CD4-positive, alpha-beta T cell (primary cell): ENCODE results near the gene TRHDE. TPM values are rescaled to one million over a fixed set of nuclear protein-coding genes. Genes with fewer than 3 reads are reported as not detected.

Experiments
- ATAC-seq: fragments of 200-7000 bp; cut with Tn5 transposase; one replicate; pipeline ENCODE4 v1.10.0; 2022; ENCODE audit warnings: mild to moderate bottlenecking; ENCODE audit not compliant: poor library complexity
- CTCF ChIA-PET: fragments of 350-600 bp; sonication (Branson Sonifier 250); formaldehyde crosslinking; loops from one replicate; lab custom pipeline; 2021; ENCODE audit warnings: antibody characterized with exemption, inconsistent platforms; lab: Charles Lee
- POLR2A ChIA-PET: fragments of 350-600 bp; sonication (Branson Sonifier 250); formaldehyde crosslinking; loops from one replicate; lab custom pipeline; 2021; ENCODE audit warnings: antibody characterized with exemption, inconsistent platforms; lab: Charles Lee
- DNase-seq, 14 experiments: peaks; one replicate each; pipeline ENCODE4 v3.0.0-alpha.2; 2013 to 2020; ENCODE audit warnings: mixed read lengths in 2 of 14
- H3K27ac ChIP-seq, 2 donors: one replicate each; pipeline versions ENCODE4 v1.5.1 to v1.7.0; 2013; ENCODE audit warnings: low read length in 2 of 2, low read depth in 1 of 2, mild to moderate bottlenecking in 1 of 2
- H3K27me3 ChIP-seq, 2 experiments: 1 replicate in 1 of 2; 2 replicates in 1 of 2; pipeline versions ENCODE4 v1.6.1 to v1.7.0; 2013; ENCODE audit warnings: low read length in 2 of 2, control low read depth in 1 of 2, mild to moderate bottlenecking in 1 of 2, moderate library complexity in 1 of 2; ENCODE audit not compliant: insufficient read depth in 2 of 2, control insufficient read depth in 1 of 2
- H3K36me3 ChIP-seq: one replicate; pipeline ENCODE4 v1.6.1; 2013; ENCODE audit warnings: low read length, control low read depth; ENCODE audit not compliant: insufficient read depth
- H3K4me1 ChIP-seq: one replicate; pipeline ENCODE4 v1.6.1; 2013; ENCODE audit warnings: low read length, control low read depth; ENCODE audit not compliant: insufficient read depth
- H3K4me3 ChIP-seq: one replicate; pipeline ENCODE4 v1.5.1; 2013; ENCODE audit warnings: mild to moderate bottlenecking, low read length, moderate library complexity
- H3K9me3 ChIP-seq, 2 experiments: 1 replicate in 1 of 2; 2 replicates in 1 of 2; pipeline versions ENCODE4 v1.6.1 to v1.7.0; 2013; ENCODE audit warnings: low read length in 2 of 2, mild to moderate bottlenecking in 2 of 2, control low read depth in 1 of 2, moderate library complexity in 1 of 2; ENCODE audit not compliant: control insufficient read depth in 1 of 2, insufficient read depth in 1 of 2
- H3K27ac Mint-ChIP-seq: one replicate; pipeline ENCODE4 v1.8.0; 2020; ENCODE audit warnings: mixed read lengths
- H3K27me3 Mint-ChIP-seq: one replicate; pipeline ENCODE4 v1.8.0; 2021; ENCODE audit warnings: mixed read lengths
- H3K36me3 Mint-ChIP-seq: one replicate; pipeline ENCODE4 v1.8.0; 2021; ENCODE audit warnings: low read depth, mixed read lengths
- H3K4me1 Mint-ChIP-seq: one replicate; pipeline ENCODE4 v1.8.0; 2021; ENCODE audit warnings: low read depth, mixed read lengths
- H3K4me3 Mint-ChIP-seq: one replicate; pipeline ENCODE4 v1.8.0; 2020; ENCODE audit warnings: mild to moderate bottlenecking, mixed read lengths
- H3K9me3 Mint-ChIP-seq: one replicate; pipeline ENCODE4 v1.8.0; 2020; ENCODE audit warnings: mixed read lengths
- CTCF ChIP-seq: fragments of 200-600 bp; IDR thresholded peaks from one replicate; pipeline ENCODE4 v1.8.0; 2022; ENCODE audit warnings: antibody characterized with exemption, mild to moderate bottlenecking
- intact Hi-C, 2 experiments: fragments of 100-400 bp; cut with DNase I in 1 of 2; cut with micrococcal nuclease in 1 of 2; formaldehyde crosslinking; loops; one replicate each; pipeline versions ENCODE4 v1.15.1 to v1.9.0; 2023 to 2025; cut with DNase I, micrococcal nuclease
- total RNA-seq, 174 experiments: library from RNA in 2 of 174; stranded (reverse) in 2 of 174; gene quantifications; one replicate each; pipeline ENCODE4 v1.2.3 and lab custom pipeline; 2021 to 2026

The TRHDE gene
- total RNA-seq, 2 experiments from 2014 or later: not detected

DNA sequence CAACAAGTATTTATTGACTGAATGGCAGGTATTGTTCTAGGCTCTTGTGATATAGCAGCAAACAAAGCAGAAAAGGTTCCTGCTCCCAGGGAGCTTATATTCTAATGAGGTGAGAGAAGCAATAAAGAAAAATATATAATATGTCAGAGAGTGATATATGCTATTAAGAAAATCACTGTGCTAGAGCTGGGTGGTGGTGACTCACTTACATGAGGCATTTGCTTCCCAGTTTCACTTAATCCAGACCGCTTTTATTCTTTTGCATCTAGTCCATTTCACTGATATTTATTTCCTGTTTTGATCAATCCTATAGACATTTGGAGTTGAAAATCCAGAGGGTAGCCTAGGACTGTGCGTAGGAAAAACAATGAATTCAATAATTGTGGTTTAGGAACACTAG, 17.5 kb downstream of the TRHDE start:
- no peaks in the 10 kb centered on the region for H3K9me3 Mint-ChIP-seq
- no peak for TF ChIP-seq CTCF
- ChIA-PET CTCF (no interaction called here), POLR2A (no interaction called here)
- peaks cover 0 to 10% of the 10 kb centered on the region in 2 experiments for H3K9me3 ChIP-seq
- H3K27me3 ChIP-seq: no peaks in the 10 kb centered on the region
- no peaks in the 10 kb centered on the region for H3K4me1 Mint-ChIP-seq
- H3K4me3 ChIP-seq: no peak overlapping the region
- no peak overlapping the region for H3K27ac ChIP-seq
- H3K4me1 ChIP-seq: no peaks in the 10 kb centered on the region
- no peaks in the 10 kb centered on the region for H3K36me3 Mint-ChIP-seq
- H3K4me3 Mint-ChIP-seq: no peak overlapping the region
- ATAC-seq (no peak), DNase-seq (no peak)
- intact Hi-C loops: no loop called here
- H3K27me3 Mint-ChIP-seq: no peaks in the 10 kb centered on the region
- no peak overlapping the region for H3K27ac Mint-ChIP-seq
- no peaks in the 10 kb centered on the region for H3K36me3 ChIP-seq

DNA sequence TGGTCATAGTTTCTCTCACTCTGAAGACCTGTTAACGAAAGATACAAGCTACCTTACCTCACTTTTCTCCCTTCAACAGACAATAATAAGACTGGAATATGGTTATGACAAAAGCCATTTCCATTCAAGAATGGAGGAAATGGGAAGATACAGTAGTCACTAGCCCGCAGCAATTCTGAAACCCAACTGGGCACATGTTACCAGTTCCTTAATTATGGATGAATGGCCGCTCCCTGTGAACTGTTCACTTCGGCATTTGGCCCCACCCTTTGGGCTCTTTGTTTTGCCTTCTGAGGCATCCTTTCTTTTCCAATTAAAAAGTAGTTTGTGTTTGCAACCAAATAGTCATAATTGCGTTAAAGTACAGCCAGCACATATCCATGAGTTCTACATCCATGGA, 19.0 kb downstream of the TRHDE start:
- no peaks in the 10 kb centered on the region for H3K36me3 Mint-ChIP-seq
- ATAC-seq: no peak
- H3K9me3 Mint-ChIP-seq: no peaks in the 10 kb centered on the region
- H3K4me3 ChIP-seq: no peak overlapping the region
- no peak overlapping the region for H3K4me3 Mint-ChIP-seq
- no peaks in the 10 kb centered on the region for H3K27me3 ChIP-seq
- H3K27ac Mint-ChIP-seq: no peak overlapping the region
- H3K27me3 Mint-ChIP-seq: no peaks in the 10 kb centered on the region
- no peak overlapping the region for H3K27ac ChIP-seq
- no peaks in the 10 kb centered on the region for H3K4me1 ChIP-seq
- no peaks in the 10 kb centered on the region for H3K36me3 ChIP-seq
- TF ChIP-seq CTCF: no peak
- ChIA-PET POLR2A (no interaction called here), CTCF (no interaction called here)
- H3K4me1 Mint-ChIP-seq: no peaks in the 10 kb centered on the region
- intact Hi-C loops: no loop called here
- peaks cover 0 to 13% of the 10 kb centered on the region in 2 experiments for H3K9me3 ChIP-seq
- DNase-seq: no peak

- ATAC-seq: no peak
- no peak for TF ChIP-seq CTCF
- H3K4me1 ChIP-seq: no peaks in the 10 kb centered on the region
- H3K4me1 Mint-ChIP-seq: no peaks in the 10 kb centered on the region
- H3K36me3 Mint-ChIP-seq: no peaks in the 10 kb centered on the region
- CTCF ChIA-PET: no interaction called here
- H3K27me3 ChIP-seq: no peaks in the 10 kb centered on the region
- POLR2A ChIA-PET: no interaction called here
- H3K4me3 ChIP-seq: no peak overlapping the region
- peaks cover 0 to 13% of the 10 kb centered on the region in 2 experiments for H3K9me3 ChIP-seq
- no peak overlapping the region for H3K4me3 Mint-ChIP-seq
- no peak for DNase-seq
- H3K27ac Mint-ChIP-seq: no peak overlapping the region
- H3K9me3 Mint-ChIP-seq: no peaks in the 10 kb centered on the region
- intact Hi-C loops: no loop called here
- no peak overlapping the region for H3K27ac ChIP-seq
- H3K27me3 Mint-ChIP-seq: no peaks in the 10 kb centered on the region
- no peaks in the 10 kb centered on the region for H3K36me3 ChIP-seq
Observed at GRCh38 chr12:72293701-72294100, 21.5 kb downstream of the TRHDE start.
